GM21367 (cell line): ENCODE data around the gene LIMD2.
"Not testable (repeated sequence)": the region's sequence is repeated elsewhere in the genome, so short reads cannot be mapped to it uniquely, and the experiment has no call there.

ENCODE experiments used
- ATAC-seq: cut with Tn5 transposase; IDR thresholded peaks from one replicate; pipeline ENCODE4 v1.9.1; 2021; ENCODE audit not compliant: unreplicated experiment

LIMD2 gene

DNA sequence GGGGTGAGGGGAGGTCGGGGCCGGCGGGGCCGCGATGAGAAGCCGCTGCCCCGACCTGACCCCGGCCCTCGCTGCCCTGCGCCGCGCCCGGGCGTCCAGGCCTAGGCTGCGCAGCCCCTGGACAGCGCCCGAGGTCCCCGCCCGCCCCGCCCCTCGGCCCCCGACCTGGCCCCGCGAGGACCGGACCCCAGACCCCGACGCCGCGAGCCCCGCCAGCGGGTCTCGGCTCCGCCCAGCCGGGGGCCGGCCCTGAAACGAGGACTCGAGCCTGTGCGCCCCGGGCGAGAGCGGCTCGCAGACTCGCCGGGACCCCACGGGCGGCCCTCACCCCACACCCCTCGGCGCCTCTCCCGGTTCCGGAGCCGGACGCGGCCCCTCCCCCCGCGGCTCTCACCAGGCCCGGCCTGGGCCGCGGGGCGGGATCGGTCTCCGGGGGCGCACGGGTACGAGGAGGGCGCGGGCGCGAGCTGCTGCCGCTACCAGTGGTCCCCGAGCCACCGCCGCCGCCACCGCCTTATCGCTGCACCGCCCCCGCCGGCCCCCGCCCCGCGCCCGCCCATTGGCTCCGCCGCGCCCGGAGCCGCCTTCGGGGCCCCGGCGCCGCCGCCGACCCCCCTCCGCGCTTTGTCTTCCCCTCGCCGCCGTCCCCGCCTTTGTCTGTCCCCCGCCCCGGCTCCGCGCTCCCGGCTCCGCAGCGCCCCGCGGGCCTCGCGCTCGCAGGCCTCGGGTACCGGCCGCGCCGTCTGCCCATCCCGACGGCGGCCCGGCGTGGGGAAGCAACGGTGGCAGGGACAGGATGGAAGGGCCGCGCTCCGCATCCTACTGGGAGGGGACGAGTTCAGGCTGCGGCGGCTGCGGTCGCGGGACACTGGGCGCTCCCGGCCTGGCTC, at the start of gene LIMD2:
LIMD2 (minus strand) TSS at position 488 of the 890 bp plus-strand sequence. CDS start 827 bp downstream, outside the sequence.
- ATAC-seq = no peak

DNA sequence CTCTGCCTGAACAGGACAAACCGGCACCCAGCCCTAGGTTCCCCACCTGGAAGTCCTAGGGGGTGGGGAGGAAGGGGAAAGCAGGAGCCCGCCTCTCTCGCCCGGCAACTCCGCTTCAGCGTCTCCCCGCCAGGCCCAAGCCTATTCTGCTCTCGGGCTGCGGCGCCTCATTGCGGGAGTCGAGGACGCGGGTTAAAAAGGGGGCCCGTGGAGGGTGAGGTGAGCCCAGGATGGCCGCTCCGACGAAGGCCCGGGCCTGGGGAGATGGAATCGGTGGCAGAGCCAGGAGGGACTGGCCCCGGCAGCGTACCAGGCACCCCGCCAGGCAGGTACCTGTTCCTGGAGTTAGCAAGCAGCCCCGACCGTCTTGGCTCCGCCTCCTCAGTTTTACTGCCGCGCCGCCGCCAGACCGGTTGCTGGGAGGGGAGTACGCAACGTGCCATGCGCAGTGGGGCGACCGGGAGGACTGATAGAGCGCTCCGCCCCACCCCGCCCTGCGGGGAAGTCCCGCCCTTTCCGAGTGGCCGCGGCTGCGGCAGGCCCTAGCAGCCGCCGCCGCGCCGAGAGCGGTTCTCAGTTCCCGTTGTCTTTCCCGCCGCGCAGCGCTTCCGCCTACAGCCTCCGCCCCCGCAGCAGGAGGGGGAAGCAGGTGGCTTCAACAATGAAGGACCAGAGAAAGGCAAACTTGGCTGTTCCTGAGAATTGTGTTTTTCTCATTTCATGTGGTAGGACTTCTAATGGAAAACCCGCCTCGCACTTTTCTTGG, 41.7 kb upstream of the LIMD2 start, which contains the start of gene STRADA:
STRADA (minus strand) TSS at position 392 of the 766 bp plus-strand sequence. CDS start 13,430 bp downstream, outside the sequence.
- ATAC-seq = peak; percentile 85

DNA sequence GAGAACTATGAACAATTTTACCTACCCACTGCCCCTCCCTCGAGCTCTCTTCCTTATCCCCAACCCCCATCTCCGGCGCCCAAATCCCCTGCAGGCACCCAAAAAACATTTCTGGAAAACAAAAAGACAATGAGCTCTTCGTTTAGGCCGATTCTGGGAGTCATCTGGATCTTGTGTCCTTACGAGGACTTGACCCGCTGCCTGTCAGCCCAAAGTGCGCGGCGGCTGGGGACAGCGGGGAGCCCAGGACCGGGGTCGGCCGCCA, 41.1 kb upstream of the LIMD2 start:
- ATAC-seq = no peak

DNA sequence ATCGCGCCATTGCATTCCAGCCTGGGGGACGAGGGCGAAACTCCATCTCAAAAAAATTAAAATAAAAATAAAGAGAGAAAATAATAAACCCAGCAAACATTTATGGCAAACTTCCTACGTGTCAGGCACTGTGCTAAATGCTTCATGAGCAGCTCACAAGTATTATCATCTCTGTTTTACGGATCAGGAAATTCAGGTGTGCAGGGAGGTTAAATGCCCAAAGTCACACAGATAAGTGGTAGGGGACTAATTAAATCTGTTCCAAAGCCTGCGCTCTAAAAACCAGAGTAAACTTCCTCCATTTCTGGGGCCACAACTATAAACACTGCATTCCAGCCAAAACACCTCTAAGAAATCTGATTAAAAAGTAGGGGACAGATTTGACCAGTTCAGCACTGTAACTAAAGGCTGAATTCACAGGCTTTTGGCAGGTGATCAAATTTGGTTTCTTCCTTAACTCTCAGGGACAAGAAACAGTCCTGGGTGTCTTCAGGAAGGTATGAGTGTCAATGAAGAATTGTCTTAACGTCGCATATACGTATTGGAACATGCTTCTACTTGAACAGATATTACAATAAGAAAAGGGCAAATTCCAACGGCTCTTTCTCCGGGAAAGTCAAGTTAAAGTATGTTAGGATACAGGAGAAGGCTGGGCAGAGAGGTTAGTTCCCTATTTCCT, 40.7 kb upstream of the LIMD2 start:
- ATAC-seq = no peak

DNA sequence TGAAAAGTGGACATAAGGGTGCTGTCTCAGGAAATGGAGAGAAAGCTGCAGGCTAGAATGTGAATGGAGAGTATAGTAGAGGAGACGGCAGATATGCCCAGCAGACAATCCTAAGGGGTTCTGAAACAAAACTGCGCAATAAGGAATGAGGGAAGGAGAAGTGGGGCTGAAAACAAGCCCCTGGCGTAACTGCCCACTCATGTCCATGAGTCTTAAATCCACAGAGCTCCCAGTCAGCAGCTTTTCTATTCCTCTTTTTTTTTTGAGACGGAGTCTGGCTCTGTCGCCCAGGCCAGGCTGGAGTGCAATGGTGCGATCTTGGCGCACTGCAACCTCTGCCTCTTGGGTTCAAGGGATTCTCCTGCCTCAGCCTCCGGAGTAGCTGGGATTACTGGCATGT, 35.8 kb upstream of the LIMD2 start:
- no peak for ATAC-seq

DNA sequence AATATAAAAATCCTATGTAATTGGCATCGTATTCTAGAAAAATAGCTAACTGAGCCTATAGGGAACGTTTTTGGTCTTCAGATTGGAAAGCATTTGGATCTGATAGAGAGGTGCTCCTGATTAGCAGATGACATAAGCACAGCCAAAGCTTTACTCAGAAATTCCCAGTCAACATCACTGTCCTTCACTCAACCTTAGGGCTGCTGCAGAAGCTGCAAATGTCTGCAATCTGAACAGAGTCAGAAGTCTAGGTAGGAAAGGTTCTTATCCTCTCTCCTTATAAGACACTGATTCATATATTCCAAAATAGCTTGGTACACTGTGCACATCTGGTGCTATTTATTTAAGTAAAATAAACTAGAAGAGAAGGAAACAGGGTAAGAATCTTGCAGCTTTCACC, 22.5 kb upstream of the LIMD2 start:
- no peak for ATAC-seq

DNA sequence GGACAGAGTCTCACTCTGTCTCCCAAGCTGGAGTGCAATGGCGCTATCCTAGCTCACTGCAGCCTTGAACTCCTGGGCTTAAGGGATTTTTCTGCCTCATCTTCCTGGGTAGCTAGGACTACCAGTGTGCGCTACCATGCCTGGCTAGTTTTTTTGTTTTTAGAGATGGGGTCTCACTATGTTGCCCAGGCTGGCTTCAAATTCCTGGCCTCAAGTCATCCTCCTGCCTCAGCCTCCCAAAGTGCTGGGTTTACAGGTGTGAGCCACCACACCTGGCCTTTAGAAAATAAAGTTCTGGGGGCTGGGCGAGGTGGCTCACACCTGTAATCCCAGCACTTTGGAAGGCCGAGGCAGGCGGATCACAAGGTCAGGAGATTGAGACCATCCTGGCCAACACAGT, 20.3 kb upstream of the LIMD2 start:
- ATAC-seq = not testable (repeated sequence)

DNA sequence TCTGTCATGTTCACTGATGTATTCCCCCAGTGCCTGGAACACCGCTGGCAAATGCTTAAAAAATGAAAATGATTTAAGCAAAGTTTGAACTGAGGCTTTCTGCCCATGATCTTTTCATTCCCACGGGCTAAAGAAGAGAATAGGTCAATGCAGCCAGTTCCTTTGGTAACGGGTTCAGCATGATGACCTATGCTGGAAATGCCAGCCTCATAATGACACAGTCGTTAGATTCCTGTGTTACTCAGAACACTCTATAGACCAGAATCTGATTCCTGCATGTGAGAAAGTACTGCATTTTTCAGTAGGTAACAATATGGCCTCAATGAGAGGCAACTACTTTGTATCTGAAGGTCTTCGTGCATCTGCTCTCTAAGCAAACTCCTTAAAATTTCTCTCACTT, 19.1 kb upstream of the LIMD2 start:
- ATAC-seq = no peak

DNA sequence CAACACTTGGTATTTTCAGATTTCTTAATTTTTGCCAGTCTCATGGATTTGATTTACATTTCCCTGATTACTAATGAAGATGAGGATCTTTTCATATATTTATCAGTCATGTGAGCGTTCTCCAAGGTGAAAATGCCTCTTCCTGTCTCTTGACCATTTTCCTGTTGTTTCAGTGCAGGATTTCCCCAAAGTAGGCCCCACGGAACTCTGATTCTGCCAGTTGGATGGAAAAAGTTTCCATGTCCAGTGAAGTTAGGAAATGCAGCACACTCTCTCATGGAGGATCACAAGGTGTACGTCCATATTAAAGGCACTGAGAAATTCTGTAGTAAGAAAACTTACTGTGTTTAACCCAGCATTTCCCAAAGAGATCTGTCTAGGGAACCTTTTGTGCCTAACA, 16.5 kb upstream of the LIMD2 start:
- no peak for ATAC-seq

DNA sequence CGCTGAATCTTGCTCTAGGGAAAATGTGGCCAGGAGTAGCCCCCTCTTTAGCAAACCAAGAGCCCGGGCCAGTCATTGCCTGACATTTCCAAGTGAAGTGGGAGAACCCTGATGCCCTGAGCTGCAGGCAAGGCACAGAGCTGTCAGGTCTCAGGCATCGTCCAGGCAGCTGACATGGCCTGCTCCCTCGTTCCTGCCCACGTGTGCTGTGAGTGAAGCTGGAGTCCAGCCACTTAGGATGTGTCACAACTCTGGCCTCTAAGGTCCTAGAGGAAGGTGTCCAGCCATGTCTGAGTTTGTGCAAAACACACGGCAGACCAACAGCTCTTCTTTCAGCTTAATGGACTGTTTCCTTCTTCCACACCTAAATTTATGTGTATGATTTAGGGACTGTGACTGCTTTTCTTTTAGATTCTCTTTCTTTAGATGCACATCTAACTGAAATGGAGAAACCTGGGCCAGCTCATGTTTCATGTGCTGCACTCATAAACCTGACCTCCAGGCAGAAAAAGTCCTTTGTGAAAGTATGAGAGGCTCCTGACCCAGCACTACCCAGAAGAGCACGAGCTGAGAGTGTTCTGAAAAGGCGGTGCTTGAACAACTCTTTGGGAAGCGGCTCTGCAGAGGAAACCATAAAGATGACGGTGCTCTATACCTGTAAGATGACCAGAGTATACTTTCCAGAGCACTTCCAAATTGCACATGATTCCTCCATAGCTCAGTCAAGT, 14.8 kb upstream of the LIMD2 start:
- ATAC-seq = no peak

DNA sequence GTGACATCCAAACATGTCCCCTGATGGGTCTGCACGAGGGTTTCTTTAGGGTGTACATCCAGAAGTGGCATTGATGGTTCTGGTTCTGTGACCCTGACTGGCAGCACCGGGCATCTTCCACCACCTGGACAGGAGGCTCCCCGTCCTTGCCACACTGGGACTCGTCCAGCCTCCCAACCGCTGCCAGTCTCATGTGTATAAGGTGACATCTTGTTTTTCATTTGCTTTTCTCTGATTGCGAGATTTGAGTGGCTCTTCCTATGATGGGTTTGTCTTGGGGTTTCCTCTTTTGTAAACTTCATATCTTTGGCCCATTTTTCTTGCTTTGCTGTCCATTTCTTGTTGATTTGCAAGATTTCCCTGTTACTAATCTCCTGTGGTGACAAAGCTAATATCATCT, 9.2 kb upstream of the LIMD2 start:
- no peak for ATAC-seq

DNA sequence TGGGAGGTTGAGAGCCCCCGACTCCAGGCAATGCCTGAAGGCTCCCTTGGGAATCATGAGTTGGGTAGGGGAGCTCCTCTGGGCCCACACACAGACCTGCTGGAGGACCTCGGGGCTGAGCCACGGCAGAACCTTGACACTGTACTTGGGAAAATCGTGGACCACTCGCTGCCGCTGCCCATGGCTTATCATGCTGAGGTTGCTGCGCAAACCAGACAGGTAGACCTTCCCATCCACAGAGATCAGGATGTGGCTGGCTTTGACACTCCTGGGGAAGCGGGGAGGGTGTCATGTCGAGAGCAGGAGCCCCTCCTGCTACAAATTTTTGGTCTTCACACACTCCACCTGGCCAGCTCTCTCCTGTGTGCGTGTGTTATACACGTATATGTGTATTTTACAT, 7.2 kb upstream of the LIMD2 start:
- ATAC-seq = no peak

DNA sequence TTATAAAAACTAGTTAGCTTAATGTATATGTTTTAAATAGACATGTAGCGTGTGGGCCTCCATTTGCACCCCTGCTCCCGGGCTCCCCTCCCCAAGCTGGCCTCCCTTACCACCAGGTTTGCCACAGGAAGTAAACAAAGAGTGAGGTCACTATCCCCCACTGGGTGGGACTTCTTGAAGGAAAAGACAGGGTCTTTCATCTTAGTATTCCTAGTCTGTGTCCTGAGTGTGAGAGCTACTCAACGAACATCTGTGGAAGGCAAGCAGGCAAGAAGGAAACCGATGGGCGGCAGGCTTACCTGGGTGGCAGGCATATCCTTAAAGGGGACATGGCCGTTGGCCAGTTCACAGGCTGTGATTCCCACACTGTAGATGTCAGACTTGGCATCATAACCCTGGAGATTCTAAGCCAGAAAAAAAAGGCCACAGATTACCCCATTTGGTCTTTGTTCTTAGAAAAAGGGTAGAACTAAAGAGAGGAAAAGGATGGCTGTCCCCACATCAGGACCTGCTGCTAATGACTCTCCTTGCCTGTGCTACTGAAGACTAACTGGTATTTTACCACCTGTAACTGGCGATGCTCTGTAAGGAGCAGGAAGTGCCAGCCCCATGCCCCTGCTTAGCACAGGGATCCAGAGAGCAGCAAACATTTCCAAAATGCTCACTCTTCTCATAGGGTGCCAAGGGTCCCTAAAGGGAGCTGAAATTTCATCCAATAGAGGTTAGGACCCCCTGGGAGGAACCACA, 6.6 kb upstream of the LIMD2 start:
- no peak for ATAC-seq

DNA sequence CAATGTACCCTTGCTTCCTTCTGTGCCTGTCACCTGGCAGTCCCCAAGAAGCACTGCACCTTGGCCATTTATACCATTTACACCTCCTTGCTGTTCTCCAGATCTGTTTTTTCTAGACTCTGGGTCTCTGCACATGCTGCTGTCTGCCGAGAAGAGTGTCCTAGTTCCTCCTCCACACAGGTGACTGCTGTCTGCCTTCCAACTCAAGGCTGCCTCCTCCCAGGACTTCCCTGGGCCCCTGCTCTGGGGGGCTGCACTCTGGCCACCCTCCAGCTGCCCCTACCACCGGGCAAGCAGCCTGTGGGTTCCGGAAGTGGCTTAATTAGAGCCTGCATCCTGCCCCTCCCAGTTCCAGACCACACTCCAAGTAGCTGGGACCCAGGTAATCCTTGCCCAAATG, 5.7 kb upstream of the LIMD2 start:
- no peak for ATAC-seq

DNA sequence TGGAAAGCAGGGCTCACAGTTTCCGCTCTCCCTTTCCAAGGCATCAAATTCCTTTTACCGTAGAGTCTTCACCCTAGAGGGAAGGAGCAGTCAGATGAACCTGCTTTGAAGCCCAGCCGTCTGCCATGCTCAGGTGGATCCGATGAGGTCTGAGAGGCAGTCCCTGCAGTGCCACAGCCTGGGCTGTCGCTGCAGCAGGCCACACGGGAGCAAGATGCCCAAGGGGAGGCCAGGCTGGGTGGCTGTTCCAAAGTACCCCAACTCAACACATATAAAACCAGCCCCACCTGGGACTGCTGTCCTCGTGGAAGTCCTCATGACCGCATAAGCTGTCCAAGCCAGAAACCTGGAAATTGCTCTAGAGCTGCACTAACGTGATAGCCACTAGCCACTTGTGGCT, 4.9 kb upstream of the LIMD2 start:
- ATAC-seq = no peak

DNA sequence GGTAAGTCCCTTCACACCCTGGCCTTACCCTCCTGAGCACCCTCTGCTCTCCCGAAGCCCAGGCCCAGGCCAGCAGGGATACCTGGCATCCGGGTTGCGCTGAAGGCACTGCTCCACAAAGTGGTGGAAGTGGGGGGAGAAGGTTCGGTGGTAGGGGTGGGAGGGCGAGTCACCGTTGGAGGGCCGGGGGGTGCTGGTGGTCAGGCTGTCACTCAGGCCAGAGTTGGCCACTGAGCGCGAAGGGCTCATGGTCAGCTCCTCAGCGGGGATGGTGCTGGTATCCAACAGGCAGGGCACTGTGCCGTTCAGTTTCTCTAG, 4.3 kb upstream of the LIMD2 start:
- ATAC-seq = no peak

DNA sequence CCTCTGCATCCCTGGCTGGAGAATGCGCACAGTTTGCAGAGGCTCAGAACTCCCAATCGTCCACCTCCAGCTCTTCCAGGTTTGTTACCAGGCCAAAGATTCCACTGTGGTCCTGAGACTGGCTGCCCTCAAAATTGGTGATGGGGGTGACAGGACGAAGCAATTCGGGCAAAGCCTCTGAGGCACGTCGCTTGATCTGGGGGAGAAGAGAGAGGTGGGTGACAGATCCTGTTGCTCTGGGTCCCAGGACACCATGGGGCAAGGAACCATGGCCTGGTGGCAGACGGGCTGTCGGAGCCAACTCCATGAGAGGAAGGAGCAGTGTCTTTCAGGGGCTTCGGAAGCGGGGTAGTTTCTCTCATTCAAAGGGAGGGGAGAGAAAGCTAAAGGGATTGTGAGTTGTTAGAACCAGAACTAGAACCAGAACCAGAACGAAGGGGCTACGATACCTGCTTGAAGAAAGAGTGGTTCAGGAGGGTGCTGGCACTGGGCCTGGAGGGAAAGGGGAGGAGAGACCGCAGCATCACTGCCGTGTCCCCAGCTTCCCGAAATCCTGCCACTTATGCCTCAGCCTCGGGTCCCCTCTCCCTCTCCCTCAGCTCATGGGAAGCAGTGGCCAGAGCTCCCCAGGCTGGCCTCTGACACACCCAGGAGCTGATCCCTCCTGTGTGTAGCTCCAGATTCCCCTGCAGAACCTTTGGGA, 3.8 kb upstream of the LIMD2 start:
- ATAC-seq = no peak

DNA sequence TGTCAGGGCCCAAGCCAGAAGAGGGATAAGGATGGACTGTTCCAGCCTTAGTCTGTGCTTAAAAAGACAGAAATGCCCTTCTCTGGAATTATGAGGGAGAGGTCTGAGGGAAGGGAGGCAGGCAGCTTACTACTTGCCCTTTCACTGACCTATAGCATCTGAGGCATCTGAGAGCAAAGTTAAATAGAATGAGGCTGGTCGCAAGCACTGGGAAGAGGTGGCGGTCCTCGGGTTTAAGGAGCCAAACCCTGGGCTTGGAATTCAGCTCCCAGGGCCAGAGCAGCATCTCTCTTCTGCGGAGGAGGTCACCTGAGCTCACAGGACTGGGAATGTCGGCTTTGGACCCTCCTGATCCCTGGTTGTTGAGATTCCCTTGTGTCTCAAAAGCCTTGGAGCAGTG, 3.1 kb upstream of the LIMD2 start:
- ATAC-seq = no peak

DNA sequence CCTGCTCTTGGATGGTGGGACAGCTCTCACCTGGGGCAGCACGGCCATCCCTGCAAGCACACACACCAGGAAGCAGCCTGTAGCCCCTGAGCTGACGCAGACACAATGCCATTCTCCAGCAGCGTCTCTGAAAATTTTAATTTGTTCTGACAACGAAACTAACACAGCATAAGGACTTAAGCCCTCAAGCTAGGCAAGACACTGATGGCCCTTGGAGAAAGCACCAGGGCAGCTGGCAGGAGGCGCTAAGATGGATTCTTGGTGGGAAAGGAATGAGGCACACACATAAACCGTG, 2.7 kb upstream of the LIMD2 start:
- no peak for ATAC-seq
